WTC11 (cell line): Measurements from ENCODE around the gene DOHH. TPM values are rescaled to one million over a fixed set of nuclear protein-coding genes. Genes with fewer than 3 reads are reported as not detected.

Experiments
- ATAC-seq: fragments of 200-7000 bp; cut with Tn5 transposase; 2 replicates; pipeline ENCODE4 v1.10.0; 2021; ENCODE audit warnings: mild to moderate bottlenecking, moderate library complexity
- CTCF ChIA-PET: fragments of 300-600 bp; sonication (Branson Sonifier 250); formaldehyde crosslinking; loops from one replicate; lab custom pipeline; 2021; ENCODE audit warnings: antibody characterized with exemption; lab: Charles Lee
- POLR2A ChIA-PET: fragments of 350-600 bp; sonication (Branson Sonifier 250); formaldehyde crosslinking; loops from one replicate; lab custom pipeline; 2021; ENCODE audit warnings: antibody characterized with exemption; lab: Charles Lee
- DNase-seq: peaks from one replicate; pipeline ENCODE4 v3.0.0; 2021; ENCODE audit warnings: low spot score
- H3K27ac Mint-ChIP-seq: 2 replicates; pipeline ENCODE4 v1.8.0; 2021; ENCODE audit warnings: mixed read lengths
- H3K27me3 Mint-ChIP-seq: 2 replicates; pipeline ENCODE4 v1.8.0; 2021; ENCODE audit warnings: low read depth, mild to moderate bottlenecking, moderate library complexity, mixed read lengths
- H3K36me3 Mint-ChIP-seq: 2 replicates; pipeline ENCODE4 v1.8.0; 2021; ENCODE audit warnings: mixed read lengths
- H3K4me1 Mint-ChIP-seq: 2 replicates; pipeline ENCODE4 v1.8.0; 2022; ENCODE audit warnings: mixed read lengths
- H3K4me3 Mint-ChIP-seq: 2 replicates; pipeline ENCODE4 v1.8.0; 2021; ENCODE audit warnings: mild to moderate bottlenecking, moderate library complexity, mixed read lengths
- H3K9me3 Mint-ChIP-seq: 2 replicates; pipeline ENCODE4 v1.8.0; 2021; ENCODE audit warnings: mixed read lengths
- AR ChIP-seq: fragments of 250-450 bp; sonication (Bioruptor Pico); IDR thresholded peaks from 2 replicates; pipeline ENCODE4 v1.9.0; 2021; ENCODE audit warnings: mild to moderate bottlenecking
- ATF3 ChIP-seq: sonication (generic); formaldehyde crosslinking; conservative IDR thresholded peaks from 2 replicates; pipeline ENCODE4 v1.8.1; 2022; ENCODE audit warnings: mild to moderate bottlenecking, missing genetic modification reagents
- E2F1 ChIP-seq: sonication (generic); formaldehyde crosslinking; IDR thresholded peaks from 2 replicates; pipeline ENCODE4 v1.8.0; 2022; ENCODE audit warnings: mild to moderate bottlenecking, missing genetic modification reagents
- E2F5 ChIP-seq: sonication (generic); formaldehyde crosslinking; IDR thresholded peaks from 2 replicates; pipeline ENCODE4 v1.8.1; 2022; ENCODE audit warnings: mild to moderate bottlenecking, moderate library complexity, missing genetic modification reagents
- ELF4 ChIP-seq: sonication (generic); formaldehyde crosslinking; IDR thresholded peaks from 2 replicates; pipeline ENCODE4 v1.8.1; 2022; ENCODE audit warnings: low read depth, mild to moderate bottlenecking, moderate library complexity, missing genetic modification reagents
- ERG ChIP-seq: fragments of 250-450 bp; sonication (Bioruptor Pico); IDR thresholded peaks from 2 replicates; pipeline ENCODE4 v1.8.0; 2021; ENCODE audit warnings: mild to moderate bottlenecking
- ESRRA ChIP-seq: sonication (generic); formaldehyde crosslinking; IDR thresholded peaks from 2 replicates; pipeline ENCODE4 v1.8.1; 2022; ENCODE audit warnings: mild to moderate bottlenecking, missing genetic modification reagents, borderline replicate concordance
- HMGXB4 ChIP-seq: sonication (generic); formaldehyde crosslinking; IDR thresholded peaks from 2 replicates; pipeline ENCODE4 v1.8.1; 2023; ENCODE audit warnings: mild to moderate bottlenecking, moderate library complexity, missing genetic modification reagents
- IRF1 ChIP-seq: sonication (generic); formaldehyde crosslinking; IDR thresholded peaks from 2 replicates; pipeline ENCODE4 v1.8.0; 2023; ENCODE audit warnings: missing genetic modification reagents
- NFYB ChIP-seq: sonication (generic); formaldehyde crosslinking; conservative IDR thresholded peaks from 2 replicates; pipeline ENCODE4 v1.8.0; 2022; ENCODE audit warnings: low read depth, missing genetic modification reagents
- RORB ChIP-seq: fragments of 250-450 bp; sonication (Bioruptor Pico); IDR thresholded peaks from 2 replicates; pipeline ENCODE4 v1.9.0; 2021; ENCODE audit warnings: mild to moderate bottlenecking
- SOX15 ChIP-seq: fragments of 250-450 bp; sonication (Bioruptor Pico); IDR thresholded peaks from 2 replicates; pipeline ENCODE4 v1.9.0; 2021; ENCODE audit warnings: mild to moderate bottlenecking
- ZBTB21 ChIP-seq: sonication (generic); formaldehyde crosslinking; IDR thresholded peaks from 2 replicates; pipeline ENCODE4 v1.8.1; 2023; ENCODE audit warnings: mild to moderate bottlenecking, missing genetic modification reagents, borderline replicate concordance
- ZNF219 ChIP-seq: sonication (generic); formaldehyde crosslinking; IDR thresholded peaks from 2 replicates; pipeline ENCODE4 v1.8.0; 2023; ENCODE audit warnings: missing genetic modification reagents, mild to moderate bottlenecking, borderline replicate concordance
- ZNF263 ChIP-seq: sonication (generic); formaldehyde crosslinking; IDR thresholded peaks from 2 replicates; pipeline ENCODE4 v1.8.1; 2022; ENCODE audit warnings: low read depth, mild to moderate bottlenecking, moderate library complexity, missing genetic modification reagents
- ZSCAN18 ChIP-seq: fragments of 250-450 bp; sonication (Bioruptor Pico); IDR thresholded peaks from 2 replicates; pipeline ENCODE4 v2.1.2; 2022; ENCODE audit warnings: mild to moderate bottlenecking, moderate library complexity
- total RNA-seq: library from RNA; stranded (reverse); gene quantifications from 3 replicates; pipeline ENCODE4 v1.2.3, GENCODE V29; 2021

The DOHH gene
- total RNA-seq, 1 experiment from 2014 or later = 22.2 TPM

GRCh38 chr19:3524904-3525451 lies 24.5 kb upstream of the DOHH start:
- CTCF ChIA-PET = interaction anchor here (1.8 to 2.1 kb wide), 2 partner anchors 17 to 50 kb away, joined by 6 to 8 read pairs; no protein-coding TSS in a partner anchor
- POLR2A ChIA-PET = no interaction called here
- TF ChIP-seq ELF4 (CRISPR knock-in tag) (no peak), AR (no peak), ZNF263 (CRISPR knock-in tag) (no peak), IRF1 (CRISPR knock-in tag) (no peak), E2F1 (CRISPR knock-in tag) (no peak), E2F5 (CRISPR knock-in tag) (no peak), RORB (CRISPR knock-in tag) (no peak), HMGXB4 (CRISPR knock-in tag) (no peak), ATF3 (CRISPR knock-in tag) (no peak), ZNF219 (CRISPR knock-in tag) (no peak), ZBTB21 (CRISPR knock-in tag) (no peak), ESRRA (CRISPR knock-in tag) (no peak), ERG (CRISPR knock-in tag) (no peak), ZSCAN18 (CRISPR knock-in tag) (no peak), NFYB (CRISPR knock-in tag) (no peak), SOX15 (no peak)
- Mint-ChIP-seq H3K4me1 (peaks cover 9% of the 10 kb centered on the region), H3K36me3 (peaks cover 10% of the 10 kb centered on the region), H3K27ac (no peak overlapping the region), H3K27me3 (no peaks in the 10 kb centered on the region), H3K9me3 (no peaks in the 10 kb centered on the region), H3K4me3 (no peak overlapping the region)
- ATAC-seq (no peak), DNase-seq (no peak)
